Muscle layer of colon (tissue), 2 donors: ENCODE measurements around the gene TBX5.

Experiments used
- H3K27ac ChIP-seq: one replicate; pipeline ENCODE4 v1.7.0; 2013; ENCODE audit warnings: low read depth, mild to moderate bottlenecking, low read length, moderate library complexity
- H3K27me3 ChIP-seq, 2 donors: one replicate each; pipeline ENCODE4 v1.7.0; 2013; ENCODE audit warnings: low read length in 2 of 2, mild to moderate bottlenecking in 2 of 2; ENCODE audit not compliant: insufficient read depth in 2 of 2, control insufficient read depth in 1 of 2
- H3K36me3 ChIP-seq: one replicate; pipeline ENCODE4 v1.7.0; 2013; ENCODE audit warnings: mild to moderate bottlenecking, low read length; ENCODE audit not compliant: insufficient read depth
- H3K4me1 ChIP-seq: one replicate; pipeline ENCODE4 v1.7.0; 2013; ENCODE audit warnings: mild to moderate bottlenecking, low read length; ENCODE audit not compliant: insufficient read depth
- H3K4me3 ChIP-seq, 2 donors: one replicate each; pipeline ENCODE4 v1.7.0; 2013; ENCODE audit warnings: low read length in 2 of 2, low read depth in 1 of 2, mild to moderate bottlenecking in 1 of 2, moderate library complexity in 1 of 2
- H3K9ac ChIP-seq: one replicate; pipeline ENCODE4 v1.7.0; 2013; ENCODE audit warnings: low read length
- H3K9me3 ChIP-seq: one replicate; pipeline ENCODE4 v1.7.0; 2013; ENCODE audit warnings: mild to moderate bottlenecking, low read length
- donor health status: abdominal sarcoma.
- donor health status: Adenocarcinoma of cecum.

The TBX5 gene

GRCh38 chr12:114306646-114307045 lies 99.3 kb downstream of the TBX5 start:
- H3K9me3 ChIP-seq = no peaks in the 10 kb centered on the region
- H3K36me3 ChIP-seq = no peaks in the 10 kb centered on the region
- H3K27ac ChIP-seq = no peak overlapping the region
- no peak overlapping the region for H3K9ac ChIP-seq
- H3K4me1 ChIP-seq = no peaks in the 10 kb centered on the region
- no peaks in the 10 kb centered on the region for H3K27me3 ChIP-seq
- no peak overlapping the region for H3K4me3 ChIP-seq

GRCh38 chr12:114305446-114305845 lies 100.5 kb downstream of the TBX5 start:
- Histone ChIP-seq H3K27me3 (no peaks in the 10 kb centered on the region), H3K9me3 (no peaks in the 10 kb centered on the region), H3K36me3 (no peaks in the 10 kb centered on the region), H3K9ac (no peak overlapping the region), H3K27ac (no peak overlapping the region), H3K4me3 (no peak overlapping the region), H3K4me1 (no peaks in the 10 kb centered on the region)
